ENCODE data around the gene COQ2.
"Not testable (repeated sequence)": the region's sequence is repeated elsewhere in the genome, so short reads cannot be mapped to it uniquely, and the experiment has no call there.

COQ2 gene

DNA sequence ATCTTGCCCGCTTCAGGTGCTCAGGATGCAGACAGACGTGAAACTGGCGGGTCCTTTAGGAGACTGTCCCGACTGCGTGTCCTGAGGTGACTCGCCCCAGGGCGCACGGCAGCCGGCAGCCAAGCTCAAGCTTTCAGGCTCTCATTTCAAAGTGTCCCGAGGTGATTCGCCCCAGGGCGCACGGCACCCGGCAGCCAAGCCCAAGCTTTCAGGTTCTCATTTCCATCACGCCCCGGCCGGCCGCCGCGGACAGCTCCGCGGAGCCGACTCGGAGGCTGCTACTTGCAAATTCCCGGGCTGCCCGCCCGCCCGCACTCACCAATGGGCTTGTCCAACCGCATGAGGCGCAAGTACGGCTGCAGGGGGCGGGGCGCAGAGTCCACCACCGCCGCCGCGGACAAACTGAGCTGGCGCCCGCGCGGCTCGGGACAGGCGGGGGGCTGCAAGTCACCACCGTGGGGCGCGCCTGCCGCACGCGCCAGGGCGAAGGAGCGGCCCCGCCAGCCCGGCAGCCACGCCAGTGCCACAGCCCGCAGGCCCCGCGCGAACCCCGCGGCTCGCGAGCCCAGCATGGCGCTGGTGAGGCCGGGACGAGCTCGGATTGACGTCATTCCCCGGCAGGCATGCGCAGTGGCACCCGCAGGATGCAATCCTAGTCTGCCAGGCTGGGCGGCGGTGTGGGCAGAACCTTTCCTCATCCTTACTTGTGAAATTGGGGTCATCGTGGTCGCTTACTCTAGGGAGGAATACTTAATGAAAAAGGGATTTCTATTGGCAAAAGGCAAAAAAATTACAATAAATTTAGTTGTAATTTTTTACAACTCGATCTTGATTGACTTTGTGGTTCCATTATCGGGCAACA is at the start of gene COQ2:
COQ2 (minus strand) TSS at position 606 of the 862 bp plus-strand sequence; CDS start at position 572, 34 bp downstream.
- Mint-ChIP-seq H3K4me1 (peaks cover 38% of the 10 kb centered on the region), H3K27me3 (ENCODE audit: low read depth, poor library complexity) (peaks cover 13% of the 10 kb centered on the region), H3K27ac (peak within 1 kb of the TSS; percentile 98), H3K36me3 (ENCODE audit: low read depth) (no peaks in the 10 kb centered on the region), H3K9me3 (peaks cover 3% of the 10 kb centered on the region), H3K4me3 (peak within 1 kb of the TSS; percentile 96)
- TF ChIP-seq, protein P1, sequence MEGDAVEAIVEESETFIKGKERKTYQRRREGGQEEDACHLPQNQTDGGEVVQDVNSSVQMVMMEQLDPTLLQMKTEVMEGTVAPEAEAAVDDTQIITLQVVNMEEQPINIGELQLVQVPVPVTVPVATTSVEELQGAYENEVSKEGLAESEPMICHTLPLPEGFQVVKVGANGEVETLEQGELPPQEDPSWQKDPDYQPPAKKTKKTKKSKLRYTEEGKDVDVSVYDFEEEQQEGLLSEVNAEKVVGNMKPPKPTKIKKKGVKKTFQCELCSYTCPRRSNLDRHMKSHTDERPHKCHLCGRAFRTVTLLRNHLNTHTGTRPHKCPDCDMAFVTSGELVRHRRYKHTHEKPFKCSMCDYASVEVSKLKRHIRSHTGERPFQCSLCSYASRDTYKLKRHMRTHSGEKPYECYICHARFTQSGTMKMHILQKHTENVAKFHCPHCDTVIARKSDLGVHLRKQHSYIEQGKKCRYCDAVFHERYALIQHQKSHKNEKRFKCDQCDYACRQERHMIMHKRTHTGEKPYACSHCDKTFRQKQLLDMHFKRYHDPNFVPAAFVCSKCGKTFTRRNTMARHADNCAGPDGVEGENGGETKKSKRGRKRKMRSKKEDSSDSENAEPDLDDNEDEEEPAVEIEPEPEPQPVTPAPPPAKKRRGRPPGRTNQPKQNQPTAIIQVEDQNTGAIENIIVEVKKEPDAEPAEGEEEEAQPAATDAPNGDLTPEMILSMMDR (IDR thresholded peaks at IDR 0.05), result no peak
- DNase-seq, result peak; percentile 97

- Mint-ChIP-seq H3K27me3 (ENCODE audit: low read depth, poor library complexity) (peaks cover 73% of the 10 kb centered on the region), H3K4me3 (no peak overlapping the region)
- DNase-seq, result no peak
Observed at GRCh38 chr4:83331956-83332355, 47.4 kb upstream of the COQ2 start.

GRCh38 chr4:83329521-83330110 is 45.0 kb upstream of the COQ2 start:
- Mint-ChIP-seq H3K4me1 (no peaks in the 10 kb centered on the region), H3K27me3 (ENCODE audit: low read depth, poor library complexity) (peaks cover 68% of the 10 kb centered on the region), H3K4me3 (no peak overlapping the region), H3K36me3 (ENCODE audit: low read depth) (no peaks in the 10 kb centered on the region), H3K27ac (no peak overlapping the region), H3K9me3 (no peaks in the 10 kb centered on the region)
- TF ChIP-seq, protein P1 (IDR thresholded peaks at IDR 0.05), result no peak
- no peak for DNase-seq

More at GRCh38 chr4:83331956-83332355, 47.4 kb upstream of the COQ2 start:
- H3K27ac Mint-ChIP-seq, result no peak overlapping the region
- no peaks in the 10 kb centered on the region for H3K9me3 Mint-ChIP-seq
- H3K36me3 Mint-ChIP-seq (ENCODE audit: low read depth), result no peaks in the 10 kb centered on the region
- TF ChIP-seq, protein P1 (IDR thresholded peaks at IDR 0.05), result no peak
- peaks cover 8% of the 10 kb centered on the region for H3K4me1 Mint-ChIP-seq

GRCh38 chr4:83328521-83329187 is 44.1 kb upstream of the COQ2 start:
- no peaks in the 10 kb centered on the region for H3K4me1 Mint-ChIP-seq
- DNase-seq, result no peak
- no peaks in the 10 kb centered on the region for H3K36me3 Mint-ChIP-seq (ENCODE audit: low read depth)
- no peaks in the 10 kb centered on the region for H3K9me3 Mint-ChIP-seq
- TF ChIP-seq, protein P1 (IDR thresholded peaks at IDR 0.05), result no peak
- no peak overlapping the region for H3K27ac Mint-ChIP-seq
- H3K4me3 Mint-ChIP-seq, result no peak overlapping the region
- peaks cover 66% of the 10 kb centered on the region for H3K27me3 Mint-ChIP-seq (ENCODE audit: low read depth, poor library complexity)

GRCh38 chr4:83326546-83326945 is 41.9 kb upstream of the COQ2 start:
- Mint-ChIP-seq H3K27ac (no peak overlapping the region), H3K4me1 (no peaks in the 10 kb centered on the region)

GRCh38 chr4:83325306-83325705 is 40.7 kb upstream of the COQ2 start:
- not testable (repeated sequence) for H3K4me3 Mint-ChIP-seq; H3K36me3 Mint-ChIP-seq (ENCODE audit: low read depth); H3K27ac Mint-ChIP-seq; DNase-seq; H3K9me3 Mint-ChIP-seq; H3K4me1 Mint-ChIP-seq
- peaks cover 59% of the 10 kb centered on the region for H3K27me3 Mint-ChIP-seq (ENCODE audit: low read depth, poor library complexity)

More at GRCh38 chr4:83326546-83326945, 41.9 kb upstream of the COQ2 start:
- Mint-ChIP-seq H3K4me3 (no peak overlapping the region), H3K27me3 (ENCODE audit: low read depth, poor library complexity) (peaks cover 60% of the 10 kb centered on the region), H3K36me3 (ENCODE audit: low read depth) (no peaks in the 10 kb centered on the region), H3K9me3 (no peaks in the 10 kb centered on the region)
- TF ChIP-seq, protein P1 (IDR thresholded peaks at IDR 0.05), result no peak
- DNase-seq, result no peak

All from nephron progenitor cell (in vitro differentiated cells).